GM12878 (cell line): ENCODE measurements around the gene PRDM12. TPM values are rescaled to one million over a fixed set of nuclear protein-coding genes. Genes with fewer than 3 reads are reported as not detected.

Source experiments
- ATAC-seq: fragments of 200-7000 bp; cut with Tn5 transposase; 3 replicates; pipeline ENCODE4 v1.9.1; 2020; ENCODE audit warnings: mild to moderate bottlenecking, moderate library complexity
- BruUV-seq: library from RNA; stranded (reverse); fragments of 400-500 nt; replicated peaks from 2 replicates; lab custom pipeline; 2021; lab: Mats Ljungman, UMichigan
- CTCF ChIA-PET: fragments of 300-600 bp; sonication (Branson Sonifier 250); formaldehyde crosslinking; extraction: SDS; loops from one replicate; lab custom pipeline; 2021; ENCODE audit warnings: inconsistent platforms; lab: Yijun Ruan, JAX
- POLR2A ChIA-PET: fragments of 350-600 bp; formaldehyde crosslinking; extraction: SDS; loops from one replicate; lab custom pipeline; 2021; ENCODE audit warnings: inconsistent platforms; lab: Charles Lee
- RAD21 ChIA-PET: fragments of 300-600 bp; sonication (Branson Sonifier 250); formaldehyde crosslinking; loops from one replicate; lab custom pipeline; 2023; ENCODE audit warnings: antibody characterized with exemption; ENCODE audit not compliant: unreplicated experiment; lab: Charles Lee
- SMC1A ChIA-PET: fragments of 300-600 bp; sonication (Branson Sonifier 250); formaldehyde crosslinking; loops from one replicate; lab custom pipeline; 2023; ENCODE audit not compliant: unreplicated experiment, uncharacterized antibody; lab: Charles Lee
- DNase-seq: peaks from one replicate; pipeline ENCODE4 v3.0.0-alpha.2; 2011; ENCODE audit warnings: low read depth, low spot score
- FAIRE-seq: peaks from 3 replicates; lab custom pipeline; 2011; peaks lifted over from hg19 to GRCh38; lab: Jason Lieb, UNC
- H2AFZ ChIP-seq: 2 replicates; pipeline ENCODE4 v1.6.0; 2011; ENCODE audit warnings: low read depth, low read length, control low read depth; ENCODE audit not compliant: control insufficient read depth
- H3K27ac ChIP-seq: 2 replicates; pipeline ENCODE4 v1.5.1; 2011; ENCODE audit warnings: control low read depth; ENCODE audit not compliant: control insufficient read depth, insufficient read depth
- H3K27me3 ChIP-seq, 2 experiments: replicated peaks in 1 of 2; 2 replicates each; pipeline versions ENCODE4 v1.6.0 to v1.6.1; 2011; ENCODE audit warnings: low read length in 1 of 2; ENCODE audit not compliant: control insufficient read depth in 2 of 2, insufficient read depth in 2 of 2
- H3K36me3 ChIP-seq, 2 experiments: 2 replicates each; pipeline ENCODE4 v1.5.1; 2011; ENCODE audit warnings: low read length in 1 of 2; ENCODE audit not compliant: control insufficient read depth in 2 of 2, insufficient read depth in 2 of 2
- H3K4me1 ChIP-seq: 2 replicates; pipeline ENCODE4 v1.6.1; 2011; ENCODE audit warnings: mild to moderate bottlenecking, low read length, moderate library complexity, mixed read lengths; ENCODE audit not compliant: control insufficient read depth, insufficient read depth
- H3K4me2 ChIP-seq: 2 replicates; pipeline ENCODE4 v1.6.0; 2011; ENCODE audit warnings: control low read depth; ENCODE audit not compliant: control insufficient read depth, insufficient read depth
- H3K4me3 ChIP-seq: fragments of 200-600 bp; sonication (generic); 2 replicates; pipeline ENCODE4 v1.5.1; 2016
- H3K79me2 ChIP-seq: 2 replicates; pipeline ENCODE4 v1.6.0; 2011; ENCODE audit warnings: low read length; ENCODE audit not compliant: control insufficient read depth, insufficient read depth
- H3K9ac ChIP-seq: 2 replicates; pipeline ENCODE4 v1.8.0; 2011; ENCODE audit warnings: low read length, control low read depth, mixed read lengths; ENCODE audit not compliant: control insufficient read depth, insufficient read depth
- H3K9me3 ChIP-seq: replicated peaks from 3 replicates; pipeline ENCODE4 v1.5.1; 2011; ENCODE audit warnings: mild to moderate bottlenecking, low read length; ENCODE audit not compliant: control insufficient read depth, insufficient read depth
- H4K20me1 ChIP-seq: 2 replicates; pipeline ENCODE4 v1.6.0; 2011; ENCODE audit not compliant: control insufficient read depth, insufficient read depth
- GABPA ChIP-seq: IDR thresholded peaks from 2 replicates; pipeline ENCODE4 v1.6.1; 2014; ENCODE audit warnings: antibody characterized with exemption, low read depth, mild to moderate bottlenecking, inconsistent platforms
- MLLT1 ChIP-seq: fragments of 450-650 bp; IDR thresholded peaks from 2 replicates; pipeline ENCODE4 v1.6.1; 2016; ENCODE audit warnings: mild to moderate bottlenecking
- MTA2 ChIP-seq: fragments of 450-650 bp; IDR thresholded peaks from 2 replicates; pipeline ENCODE4 v1.6.1; 2016; ENCODE audit warnings: low read depth, mild to moderate bottlenecking, moderate library complexity
- NR2F1 ChIP-seq: fragments of 450-650 bp; conservative IDR thresholded peaks from 2 replicates; pipeline ENCODE4 v1.6.1; 2017; ENCODE audit warnings: mild to moderate bottlenecking
- POU2F2 ChIP-seq: IDR thresholded peaks from 3 replicates; pipeline ENCODE4 v1.6.1; 2011; ENCODE audit warnings: low read depth, mild to moderate bottlenecking, low read length, borderline replicate concordance
- SMAD5 ChIP-seq: IDR thresholded peaks from 2 replicates; pipeline ENCODE4 v1.6.1; 2016; ENCODE audit warnings: antibody characterized with exemption, low read depth
- WGBS: methylation state at CpG from one replicate; pipeline ENCODE4 v1.1.6; 2016; ENCODE audit warnings: low lambda C conversion rate; ENCODE audit not compliant: insufficient replicate concordance, insufficient coverage; ENCODE audit errors: missing lambda C conversion rate; 5-methylcytosine and 5-hydroxymethylcytosine counted together
- in situ Hi-C: fragments of 300-500 bp; cut with MboI; formaldehyde crosslinking; loops from 9 replicates; pipeline ENCODE4 v1.14.3; 2018; ENCODE audit warnings: mixed read lengths
- intact Hi-C: fragments of 100-400 bp; cut with micrococcal nuclease; formaldehyde crosslinking; loops from one replicate; pipeline ENCODE4 v1.14.2; 2022; ENCODE audit not compliant: unreplicated experiment
- polyA plus RNA-seq, 11 experiments: library from polyadenylated mRNA; depleted of rRNA in 4 of 11; unstranded in 6 of 11; stranded (reverse) in 5 of 11; fragments of >200 nt; fragmentation: Nextera tagmentation in 4 of 11; fragmentation: Illumina TruSeq in 1 of 11; extraction: Ambion mirVana in 4 of 11; extraction: Trizol in 1 of 11; gene quantifications; 1 replicate in 1 of 11; 2 replicates in 10 of 11; pipeline versions ENCODE4 v1.2.1 to v1.2.3, GENCODE V29; 2011 to 2016; ENCODE audit warnings: inconsistent platforms in 2 of 11, missing spikeins in 2 of 11, low read depth in 1 of 11
- total RNA-seq, 4 experiments: library from RNA; depleted of rRNA in 3 of 4; stranded (reverse); fragments of >200 nt in 3 of 4; fragmentation: Illumina TruSeq in 1 of 4; extraction: Trizol in 1 of 4; gene quantifications; 2 replicates each; pipeline versions ENCODE4 v1.2.1 to v1.2.3, GENCODE V29; 2013 to 2021

The PRDM12 gene
- total and polyA plus RNA-seq, 10 of the 15 experiments (the other 5 are each of a cell fraction or from before 2014, with no cell fraction given): not detected

DNA sequence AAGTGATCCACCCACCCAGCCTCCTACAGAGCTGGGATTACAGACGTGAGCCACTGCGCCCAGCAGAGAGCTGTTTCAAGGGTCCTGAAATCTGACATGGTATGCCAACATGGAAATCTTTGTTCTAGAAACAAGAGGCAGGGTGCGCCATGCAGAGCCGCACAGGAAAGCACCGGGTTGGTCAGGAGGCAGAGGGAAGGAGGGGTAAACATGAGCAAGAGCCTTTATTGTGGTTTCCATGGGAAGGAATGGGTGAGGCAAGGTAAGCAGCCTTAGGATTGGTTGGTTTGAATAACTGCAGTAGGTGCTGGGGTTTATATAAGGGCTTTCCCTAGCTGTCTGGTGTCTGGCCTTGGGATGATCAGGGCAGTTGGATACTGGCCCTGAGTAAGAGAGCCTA lies 23.7 kb downstream of the PRDM12 start:
- Histone ChIP-seq H3K36me3 (no peaks in the 10 kb centered on the region), H3K4me3 (no peak overlapping the region), H3K79me2 (no peaks in the 10 kb centered on the region), H3K4me1 (peaks cover 3% of the 10 kb centered on the region; the same call in 1 of the 2 replicates), H3K27me3 (peaks cover 0 to 2% of the 10 kb centered on the region in 2 experiments; a peak in 1 of 4 replicates), H3K4me2 (no peak overlapping the region), H3K9ac (no peak overlapping the region), H2AFZ (no peak overlapping the region), H4K20me1 (no peaks in the 10 kb centered on the region), H3K27ac (no peak overlapping the region), H3K9me3 (no peaks in the 10 kb centered on the region; the same call in 1 of the 3 replicates)
- TF ChIP-seq MTA2 (no peak), POU2F2 (no peak), SMAD5 (no peak), GABPA (no peak), NR2F1 (no peak), MLLT1 (no peak)
- ChIA-PET RAD21 (no interaction called here), CTCF (interaction anchor here (1.5 to 2.8 kb wide), 2 partner anchors 19 to 177 kb away, joined by 4 to 13 read pairs; no protein-coding TSS in a partner anchor), SMC1A (no interaction called here), POLR2A (no interaction called here)
- in situ Hi-C loops (loop anchor here (10.0 kb wide), 1 partner anchor 233 kb away; no protein-coding TSS in a partner anchor), intact Hi-C loops (no loop called here)
- ATAC-seq (no peak), DNase-seq (no peak), FAIRE-seq (no peak)
- BruUV-seq: no TSS peak
- WGBS: 58% methylated on average over 5 of the region's 5 CpGs
